SU-DHL-6 (cell line): ENCODE data around the gene SFTPB.

Experiments
- H2AFZ ChIP-seq: fragments of 200-600 bp; sonication (generic); 2 replicates; pipeline ENCODE4 v1.6.1; 2014; ENCODE audit warnings: low read depth, mild to moderate bottlenecking, moderate library complexity, mixed read lengths, antibody characterized with exemption, low read length; ENCODE audit not compliant: severe bottlenecking
- H3F3A ChIP-seq: fragments of 200-600 bp; shearing (Covaris generic); 2 replicates; pipeline ENCODE4 v1.6.0; 2016; ENCODE audit warnings: antibody characterized with exemption, mild to moderate bottlenecking; ENCODE audit not compliant: insufficient read depth
- H3K27ac ChIP-seq: fragments of 200-600 bp; sonication (generic); 2 replicates; pipeline ENCODE4 v1.5.1; 2016; ENCODE audit warnings: low read depth, mild to moderate bottlenecking, low read length, moderate library complexity, mixed read lengths
- H3K27me3 ChIP-seq: fragments of 200-600 bp; sonication (generic), shearing (Covaris generic); 2 replicates; pipeline ENCODE4 v1.6.0; 2014; ENCODE audit warnings: mild to moderate bottlenecking, low read length
- H3K36me3 ChIP-seq: fragments of 200-600 bp; sonication (generic); 2 replicates; pipeline ENCODE4 v1.6.1; 2014; ENCODE audit warnings: mild to moderate bottlenecking, low read length, mixed read lengths
- H3K4me2 ChIP-seq: fragments of 300-600, 200-600 bp; shearing (Covaris generic), sonication (generic); 2 replicates; pipeline ENCODE4 v1.6.0; 2014; ENCODE audit warnings: low read length, low read depth, mild to moderate bottlenecking; ENCODE audit not compliant: poor library complexity, severe bottlenecking
- H3K4me3 ChIP-seq: fragments of 200-600 bp; sonication (generic); 2 replicates; pipeline ENCODE4 v1.5.1; 2014; ENCODE audit warnings: antibody characterized with exemption, low read length, mild to moderate bottlenecking, mixed read lengths; ENCODE audit not compliant: insufficient read depth, poor library complexity, severe bottlenecking
- H3K79me2 ChIP-seq: fragments of 200-600 bp; sonication (generic); 2 replicates; pipeline ENCODE4 v1.6.1; 2014; ENCODE audit warnings: mild to moderate bottlenecking, low read length, moderate library complexity; ENCODE audit not compliant: insufficient read depth
- H3K9ac ChIP-seq: fragments of 200-600 bp; sonication (generic); 2 replicates; pipeline ENCODE4 v1.7.0; 2014; ENCODE audit warnings: mild to moderate bottlenecking, low read length
- H3K9me2 ChIP-seq: fragments of 200-600 bp; sonication (generic); replicated peaks from 2 replicates; pipeline ENCODE4 v1.6.1; 2014; ENCODE audit warnings: low read length; ENCODE audit not compliant: insufficient read depth
- H3K9me3 ChIP-seq: fragments of 200-600 bp; sonication (generic); 2 replicates; pipeline ENCODE4 v1.6.1; 2014; ENCODE audit warnings: low read length, mixed read lengths; ENCODE audit not compliant: insufficient read depth
- H4K20me1 ChIP-seq: fragments of 200-600 bp; sonication (generic); 2 replicates; pipeline ENCODE4 v1.6.1; 2014; ENCODE audit warnings: low read depth, mild to moderate bottlenecking, antibody characterized with exemption, low read length, moderate library complexity, mixed read lengths
- CTCF ChIP-seq: fragments of 200-600 bp; sonication (generic); IDR thresholded peaks from one replicate; pipeline ENCODE4 v1.5.1; 2017; ENCODE audit warnings: antibody characterized with exemption, mild to moderate bottlenecking, low read length, moderate library complexity; ENCODE audit not compliant: insufficient read depth, poor library complexity, severe bottlenecking
- EZH2phosphoT487 ChIP-seq: fragments of 200-600 bp; sonication (generic), shearing (Covaris generic); conservative IDR thresholded peaks from 2 replicates; pipeline ENCODE4 v1.6.1; 2018; ENCODE audit warnings: mild to moderate bottlenecking, antibody characterized with exemption, low read length, moderate library complexity, mixed read lengths

SFTPB gene

GRCh38 chr2:85646166-85646565, 21.8 kb downstream of the SFTPB start:
- no peaks in the 10 kb centered on the region for H3F3A ChIP-seq
- peaks cover 34% of the 10 kb centered on the region for H3K36me3 ChIP-seq
- H4K20me1 ChIP-seq = 0 out of 2 replicates have a peak, but pooled peaks cover 8% of the 10 kb centered on the region
- TF ChIP-seq EZH2phosphoT487 = no peak
- TF ChIP-seq CTCF = no peak
- H2AFZ ChIP-seq = no peak overlapping the region
- no peak overlapping the region for H3K4me3 ChIP-seq
- H3K79me2 ChIP-seq = no peaks in the 10 kb centered on the region
- no peak overlapping the region for H3K9ac ChIP-seq
- H3K27me3 ChIP-seq = no peaks in the 10 kb centered on the region
- no peaks in the 10 kb centered on the region for H3K9me2 ChIP-seq
- no peak overlapping the region for H3K27ac ChIP-seq
- no peak overlapping the region for H3K4me2 ChIP-seq
- H3K9me3 ChIP-seq = no peaks in the 10 kb centered on the region

DNA sequence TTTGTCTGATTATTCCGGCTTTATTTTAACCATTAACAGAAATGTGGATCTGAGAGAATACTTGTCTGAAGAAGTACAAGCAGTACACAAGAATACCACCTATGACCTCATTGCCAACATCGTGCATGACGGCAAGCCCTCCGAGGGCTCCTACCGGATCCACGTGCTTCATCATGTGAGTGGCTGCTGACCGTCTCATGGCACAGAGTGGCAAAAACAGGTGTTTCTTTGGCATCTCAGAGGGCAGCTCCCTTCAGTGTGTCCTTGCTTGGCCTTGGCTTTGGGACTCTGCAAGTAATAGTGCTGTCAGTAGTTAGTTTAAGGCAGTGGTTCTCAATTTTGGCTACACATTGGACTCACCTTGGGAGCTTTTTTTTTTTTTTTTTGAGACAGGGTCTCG, 23.1 kb downstream of the SFTPB start:
- no peaks in the 10 kb centered on the region for H3K9me2 ChIP-seq
- no peaks in the 10 kb centered on the region for H3K9me3 ChIP-seq
- H3K36me3 ChIP-seq = peaks cover 40% of the 10 kb centered on the region
- no peak overlapping the region for H3K4me3 ChIP-seq
- H3K79me2 ChIP-seq = no peaks in the 10 kb centered on the region
- no peak overlapping the region for H3K9ac ChIP-seq
- TF ChIP-seq CTCF (no peak), EZH2phosphoT487 (no peak)
- 0 out of 2 replicates have a peak, but pooled peaks cover 8% of the 10 kb centered on the region for H4K20me1 ChIP-seq
- H3K27ac ChIP-seq = no peak overlapping the region
- H2AFZ ChIP-seq = no peak overlapping the region
- H3F3A ChIP-seq = no peaks in the 10 kb centered on the region
- H3K27me3 ChIP-seq = no peaks in the 10 kb centered on the region
- H3K4me2 ChIP-seq = no peak overlapping the region

GRCh38 chr2:85642725-85643124, 25.3 kb downstream of the SFTPB start:
- Histone ChIP-seq H3K9me3 (no peaks in the 10 kb centered on the region), H3F3A (no peaks in the 10 kb centered on the region), H3K36me3 (peaks cover 47% of the 10 kb centered on the region), H2AFZ (no peak overlapping the region), H3K27me3 (no peaks in the 10 kb centered on the region), H3K9me2 (no peaks in the 10 kb centered on the region), H3K79me2 (no peaks in the 10 kb centered on the region), H3K4me2 (no peak overlapping the region), H3K27ac (no peak overlapping the region), H3K4me3 (no peak overlapping the region), H4K20me1 (0 out of 2 replicates have a peak, but pooled peaks cover 8% of the 10 kb centered on the region), H3K9ac (no peak overlapping the region)
- TF ChIP-seq CTCF (no peak), EZH2phosphoT487 (no peak)
